HepG2 (cell line): Measurements from ENCODE around the gene C20orf204. TPM values are rescaled to one million over a fixed set of nuclear protein-coding genes. Genes with fewer than 3 reads are reported as not detected.

ENCODE experiments used
- BORCS8-MEF2B ChIP-seq: sonication (generic); formaldehyde crosslinking; IDR thresholded peaks from 2 replicates; pipeline ENCODE4 v1.8.0; 2022; ENCODE audit warnings: mild to moderate bottlenecking, missing genetic modification reagents
- FOXJ3 ChIP-seq: sonication (generic); formaldehyde crosslinking; IDR thresholded peaks from 2 replicates; pipeline ENCODE4 v1.4.0; 2020; ENCODE audit warnings: missing genetic modification reagents, mild to moderate bottlenecking, borderline replicate concordance
- HCFC1 ChIP-seq: fragments of 150-350 bp; IDR thresholded peaks from 2 replicates; pipeline ENCODE4 v1.6.1; 2014; ENCODE audit warnings: low read depth, low read length
- KLF16 ChIP-seq, 2 experiments: sonication (generic) in 1 of 2; formaldehyde crosslinking in 1 of 2; IDR thresholded peaks; 2 replicates each; pipeline versions ENCODE4 v1.6.1 to v1.8.0; 2016 to 2023; ENCODE audit warnings: missing genetic modification reagents in 2 of 2, missing compliant biosample characterization in 1 of 2
- MED1 ChIP-seq: sonication (generic); formaldehyde crosslinking; IDR thresholded peaks from 2 replicates; pipeline ENCODE4 v1.4.0; 2020; ENCODE audit warnings: missing genetic modification reagents
- MXI1 ChIP-seq: IDR thresholded peaks from 3 replicates; pipeline ENCODE4 v1.6.1; 2012; ENCODE audit warnings: low read depth, low read length, inconsistent platforms, borderline replicate concordance
- TCF7L2 ChIP-seq: IDR thresholded peaks from 2 replicates; pipeline ENCODE4 v1.6.1; 2011; ENCODE audit warnings: mild to moderate bottlenecking, low read depth, low read length, moderate library complexity
- ZFP36 ChIP-seq: fragments of 150-350 bp; IDR thresholded peaks from 2 replicates; pipeline ENCODE4 v1.6.1; 2018; ENCODE audit warnings: borderline replicate concordance, low read length, low read depth; ENCODE audit not compliant: partially characterized antibody
- ZNF260 ChIP-seq: sonication (generic); formaldehyde crosslinking; IDR thresholded peaks from 2 replicates; pipeline ENCODE4 v1.4.0; 2020; ENCODE audit warnings: missing genetic modification reagents, low read depth, mild to moderate bottlenecking, borderline replicate concordance
- ZNF274 ChIP-seq: sonication (generic); formaldehyde crosslinking; IDR thresholded peaks from 2 replicates; pipeline ENCODE4 v1.5.1; 2020; ENCODE audit warnings: mild to moderate bottlenecking, missing genetic modification reagents
- ZNF747 ChIP-seq: sonication (generic); formaldehyde crosslinking; IDR thresholded peaks from 2 replicates; pipeline ENCODE4 v1.8.1; 2023; ENCODE audit warnings: missing genetic modification reagents, mild to moderate bottlenecking, borderline replicate concordance
- ZNF761 ChIP-seq: sonication (generic); formaldehyde crosslinking; conservative IDR thresholded peaks from 2 replicates; pipeline ENCODE4 v1.4.0; 2020; ENCODE audit warnings: mild to moderate bottlenecking, missing genetic modification reagents
- polyA plus RNA-seq, 8 experiments: library from polyadenylated mRNA; depleted of rRNA in 3 of 8; stranded (reverse) in 7 of 8; unstranded in 1 of 8; fragments of >200 nt; fragmentation: Illumina TruSeq in 4 of 8; extraction: Trizol in 4 of 8; gene quantifications; 2 replicates each; pipeline versions ENCODE4 v1.2.1 to v1.2.3, GENCODE V29; 2011 to 2016; ENCODE audit warnings: low read depth in 4 of 8, missing spikeins in 1 of 8, mixed read lengths in 1 of 8; ENCODE audit not compliant: insufficient read depth in 1 of 8
- total RNA-seq, 5 experiments: library from RNA; depleted of rRNA; stranded (reverse); fragments of >200 nt; fragmentation: Illumina TruSeq; extraction: Trizol; gene quantifications; 2 replicates each; pipeline ENCODE4 v1.2.3, GENCODE V29; 2016; ENCODE audit warnings: low read depth in 1 of 5
- TF ChIP-seq, protein P1 (sequence below): fragments of 450-650 bp; IDR thresholded peaks from 2 replicates; pipeline ENCODE4 v1.6.1; 2017; ENCODE audit warnings: mild to moderate bottlenecking
- TF ChIP-seq, protein P2 (sequence below): IDR thresholded peaks from 2 replicates; pipeline ENCODE4 v1.6.1; 2016; ENCODE audit warnings: low read depth, control low read depth
- TF ChIP-seq, protein P3 (sequence below): sonication (generic); formaldehyde crosslinking; IDR thresholded peaks from 2 replicates; pipeline ENCODE4 v1.8.0; 2022; ENCODE audit warnings: mild to moderate bottlenecking, missing genetic modification reagents
- TF ChIP-seq, protein P4 (sequence below): sonication (generic); formaldehyde crosslinking; IDR thresholded peaks from 2 replicates; pipeline ENCODE4 v1.4.0; 2020; ENCODE audit warnings: mild to moderate bottlenecking, missing genetic modification reagents
- TF ChIP-seq, protein P5 (sequence below): sonication (generic); formaldehyde crosslinking; IDR thresholded peaks from 2 replicates; pipeline ENCODE4 v1.4.0; 2020; ENCODE audit warnings: mild to moderate bottlenecking, missing genetic modification reagents

The C20orf204 gene
- total and polyA plus RNA-seq, 2 of the 13 experiments (the other 11 are each of a cell fraction or from before 2014, with no cell fraction given): 22.1 to 80.0 TPM

DNA sequence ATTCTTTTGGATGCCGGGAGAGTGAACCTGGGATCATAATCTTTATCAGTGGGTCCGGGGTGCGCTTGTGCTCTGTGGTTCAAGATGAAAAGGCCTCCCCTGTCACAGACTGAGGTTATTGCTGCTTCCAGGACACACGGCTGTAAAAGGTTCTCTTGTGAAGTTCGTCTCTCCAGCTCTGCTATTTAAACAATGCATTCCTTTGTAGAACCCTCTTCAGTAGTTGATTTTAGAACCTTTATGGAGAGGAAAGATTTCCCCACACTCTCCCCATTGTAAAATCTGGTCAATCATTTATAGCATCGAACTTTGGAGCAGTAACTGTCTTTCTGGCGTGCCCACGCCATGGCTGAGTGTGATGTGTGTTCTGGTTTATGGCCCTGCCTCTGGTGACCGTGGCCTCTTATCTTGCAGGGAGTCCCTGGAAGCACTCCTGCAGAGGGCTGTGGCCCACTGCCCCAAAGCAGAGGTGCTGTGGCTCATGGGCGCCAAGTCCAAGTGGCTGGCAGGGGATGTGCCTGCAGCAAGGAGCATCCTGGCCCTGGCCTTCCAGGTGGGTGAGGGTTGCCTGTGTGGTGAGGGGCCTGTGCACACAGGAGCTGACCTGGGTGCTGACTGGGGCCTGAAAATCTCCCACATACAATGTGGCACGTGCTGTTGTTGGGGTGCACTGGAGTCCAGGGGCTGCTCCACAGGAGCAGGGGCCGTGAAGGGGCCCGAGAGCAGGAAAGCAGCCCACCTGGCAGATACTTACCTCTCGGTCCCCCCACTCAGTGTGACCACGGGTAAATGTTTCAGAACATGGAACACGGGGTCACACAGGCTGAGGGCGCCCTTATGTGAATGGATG is 11.6 kb upstream of the C20orf204 start (continued):
- TF ChIP-seq, protein P1, sequence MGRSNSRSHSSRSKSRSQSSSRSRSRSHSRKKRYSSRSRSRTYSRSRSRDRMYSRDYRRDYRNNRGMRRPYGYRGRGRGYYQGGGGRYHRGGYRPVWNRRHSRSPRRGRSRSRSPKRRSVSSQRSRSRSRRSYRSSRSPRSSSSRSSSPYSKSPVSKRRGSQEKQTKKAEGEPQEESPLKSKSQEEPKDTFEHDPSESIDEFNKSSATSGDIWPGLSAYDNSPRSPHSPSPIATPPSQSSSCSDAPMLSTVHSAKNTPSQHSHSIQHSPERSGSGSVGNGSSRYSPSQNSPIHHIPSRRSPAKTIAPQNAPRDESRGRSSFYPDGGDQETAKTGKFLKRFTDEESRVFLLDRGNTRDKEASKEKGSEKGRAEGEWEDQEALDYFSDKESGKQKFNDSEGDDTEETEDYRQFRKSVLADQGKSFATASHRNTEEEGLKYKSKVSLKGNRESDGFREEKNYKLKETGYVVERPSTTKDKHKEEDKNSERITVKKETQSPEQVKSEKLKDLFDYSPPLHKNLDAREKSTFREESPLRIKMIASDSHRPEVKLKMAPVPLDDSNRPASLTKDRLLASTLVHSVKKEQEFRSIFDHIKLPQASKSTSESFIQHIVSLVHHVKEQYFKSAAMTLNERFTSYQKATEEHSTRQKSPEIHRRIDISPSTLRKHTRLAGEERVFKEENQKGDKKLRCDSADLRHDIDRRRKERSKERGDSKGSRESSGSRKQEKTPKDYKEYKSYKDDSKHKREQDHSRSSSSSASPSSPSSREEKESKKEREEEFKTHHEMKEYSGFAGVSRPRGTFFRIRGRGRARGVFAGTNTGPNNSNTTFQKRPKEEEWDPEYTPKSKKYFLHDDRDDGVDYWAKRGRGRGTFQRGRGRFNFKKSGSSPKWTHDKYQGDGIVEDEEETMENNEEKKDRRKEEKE: no peak
- TF ChIP-seq TCF7L2 (peak; percentile 79; the same call in 1 of the 2 replicates), FOXJ3 (CRISPR knock-in tag) (no peak; the same call in 1 of the 2 replicates), ZNF274 (CRISPR knock-in tag) (peak; percentile 98), BORCS8-MEF2B (CRISPR knock-in tag) (peak; percentile 94), MED1 (CRISPR knock-in tag) (peak; percentile 79), ZNF761 (CRISPR knock-in tag) (0 out of 2 replicates have a peak, but pooled peaks have one; percentile 48), HCFC1 (no peak; the same call in 1 of the 2 replicates), MXI1 (peak; percentile 72; the same call in 1 of the 3 replicates), KLF16 (CRISPR knock-in tag; IDR thresholded peaks at IDR 0.05) (no peak; a peak in 1 of 4 replicates), ZNF260 (CRISPR knock-in tag) (no peak), ZNF747 (CRISPR knock-in tag) (peak; percentile 78; the same call in 1 of the 2 replicates), ZFP36 (no peak)
- TF ChIP-seq, protein P2, sequence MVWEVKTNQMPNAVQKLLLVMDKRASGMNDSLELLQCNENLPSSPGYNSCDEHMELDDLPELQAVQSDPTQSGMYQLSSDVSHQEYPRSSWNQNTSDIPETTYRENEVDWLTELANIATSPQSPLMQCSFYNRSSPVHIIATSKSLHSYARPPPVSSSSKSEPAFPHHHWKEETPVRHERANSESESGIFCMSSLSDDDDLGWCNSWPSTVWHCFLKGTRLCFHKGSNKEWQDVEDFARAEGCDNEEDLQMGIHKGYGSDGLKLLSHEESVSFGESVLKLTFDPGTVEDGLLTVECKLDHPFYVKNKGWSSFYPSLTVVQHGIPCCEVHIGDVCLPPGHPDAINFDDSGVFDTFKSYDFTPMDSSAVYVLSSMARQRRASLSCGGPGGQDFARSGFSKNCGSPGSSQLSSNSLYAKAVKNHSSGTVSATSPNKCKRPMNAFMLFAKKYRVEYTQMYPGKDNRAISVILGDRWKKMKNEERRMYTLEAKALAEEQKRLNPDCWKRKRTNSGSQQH: peak; percentile 44; the same call in 1 of the 2 replicates
- TF ChIP-seq, protein P3, sequence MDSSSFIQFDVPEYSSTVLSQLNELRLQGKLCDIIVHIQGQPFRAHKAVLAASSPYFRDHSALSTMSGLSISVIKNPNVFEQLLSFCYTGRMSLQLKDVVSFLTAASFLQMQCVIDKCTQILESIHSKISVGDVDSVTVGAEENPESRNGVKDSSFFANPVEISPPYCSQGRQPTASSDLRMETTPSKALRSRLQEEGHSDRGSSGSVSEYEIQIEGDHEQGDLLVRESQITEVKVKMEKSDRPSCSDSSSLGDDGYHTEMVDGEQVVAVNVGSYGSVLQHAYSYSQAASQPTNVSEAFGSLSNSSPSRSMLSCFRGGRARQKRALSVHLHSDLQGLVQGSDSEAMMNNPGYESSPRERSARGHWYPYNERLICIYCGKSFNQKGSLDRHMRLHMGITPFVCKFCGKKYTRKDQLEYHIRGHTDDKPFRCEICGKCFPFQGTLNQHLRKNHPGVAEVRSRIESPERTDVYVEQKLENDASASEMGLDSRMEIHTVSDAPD: peak; percentile 99
- TF ChIP-seq, protein P4, sequence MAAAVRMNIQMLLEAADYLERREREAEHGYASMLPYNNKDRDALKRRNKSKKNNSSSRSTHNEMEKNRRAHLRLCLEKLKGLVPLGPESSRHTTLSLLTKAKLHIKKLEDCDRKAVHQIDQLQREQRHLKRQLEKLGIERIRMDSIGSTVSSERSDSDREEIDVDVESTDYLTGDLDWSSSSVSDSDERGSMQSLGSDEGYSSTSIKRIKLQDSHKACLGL (CRISPR knock-in tag): no peak
- TF ChIP-seq, protein P5, sequence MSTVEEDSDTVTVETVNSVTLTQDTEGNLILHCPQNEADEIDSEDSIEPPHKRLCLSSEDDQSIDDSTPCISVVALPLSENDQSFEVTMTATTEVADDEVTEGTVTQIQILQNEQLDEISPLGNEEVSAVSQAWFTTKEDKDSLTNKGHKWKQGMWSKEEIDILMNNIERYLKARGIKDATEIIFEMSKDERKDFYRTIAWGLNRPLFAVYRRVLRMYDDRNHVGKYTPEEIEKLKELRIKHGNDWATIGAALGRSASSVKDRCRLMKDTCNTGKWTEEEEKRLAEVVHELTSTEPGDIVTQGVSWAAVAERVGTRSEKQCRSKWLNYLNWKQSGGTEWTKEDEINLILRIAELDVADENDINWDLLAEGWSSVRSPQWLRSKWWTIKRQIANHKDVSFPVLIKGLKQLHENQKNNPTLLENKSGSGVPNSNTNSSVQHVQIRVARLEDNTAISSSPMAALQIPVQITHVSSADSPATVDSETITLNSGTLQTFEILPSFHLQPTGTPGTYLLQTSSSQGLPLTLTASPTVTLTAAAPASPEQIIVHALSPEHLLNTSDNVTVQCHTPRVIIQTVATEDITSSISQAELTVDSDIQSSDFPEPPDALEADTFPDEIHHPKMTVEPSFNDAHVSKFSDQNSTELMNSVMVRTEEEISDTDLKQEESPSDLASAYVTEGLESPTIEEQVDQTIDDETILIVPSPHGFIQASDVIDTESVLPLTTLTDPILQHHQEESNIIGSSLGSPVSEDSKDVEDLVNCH (CRISPR knock-in tag): 0 out of 2 replicates have a peak, but pooled peaks have one; percentile 54
